Inferior parietal cortex (tissue), 1 donor: ENCODE data around the gene LYPLAL1.
"Not testable (repeated sequence)": the region's sequence is repeated elsewhere in the genome, so short reads cannot be mapped to it uniquely, and the experiment has no call there.

Source experiments
- DNase-seq: peaks from one replicate; pipeline ENCODE4 v3.0.0-alpha.2; 2016; ENCODE audit errors: extremely low spot score

Gene LYPLAL1

GRCh38 chr1:219215477-219215876 lies 41.8 kb downstream of the LYPLAL1 start:
- DNase-seq, result no peak

GRCh38 chr1:219220945-219221344 lies 47.3 kb downstream of the LYPLAL1 start:
- DNase-seq, result no peak

DNA sequence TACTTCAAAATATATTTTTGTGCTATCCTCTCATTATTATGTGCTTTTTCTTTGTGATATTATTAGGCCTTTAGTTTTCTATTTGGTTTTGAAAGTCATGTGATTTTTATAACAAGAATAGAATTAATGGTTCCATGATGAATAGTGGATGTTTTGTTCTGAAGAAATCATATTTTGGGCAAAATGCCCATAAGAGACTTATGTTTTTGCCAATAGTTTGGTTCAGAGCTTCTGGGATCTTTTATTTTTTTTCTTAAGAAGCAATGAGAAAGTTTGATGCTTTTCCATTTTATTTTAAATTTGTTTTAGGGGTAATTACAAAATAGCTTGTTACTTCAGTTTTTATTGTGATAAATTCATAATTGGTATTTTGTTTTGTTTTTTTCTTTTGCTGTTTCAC lies 49.8 kb downstream of the LYPLAL1 start:
- no peak for DNase-seq

- DNase-seq, result no peak
Measured at GRCh38 chr1:219226196-219226595, 52.5 kb downstream of the LYPLAL1 start.

DNA sequence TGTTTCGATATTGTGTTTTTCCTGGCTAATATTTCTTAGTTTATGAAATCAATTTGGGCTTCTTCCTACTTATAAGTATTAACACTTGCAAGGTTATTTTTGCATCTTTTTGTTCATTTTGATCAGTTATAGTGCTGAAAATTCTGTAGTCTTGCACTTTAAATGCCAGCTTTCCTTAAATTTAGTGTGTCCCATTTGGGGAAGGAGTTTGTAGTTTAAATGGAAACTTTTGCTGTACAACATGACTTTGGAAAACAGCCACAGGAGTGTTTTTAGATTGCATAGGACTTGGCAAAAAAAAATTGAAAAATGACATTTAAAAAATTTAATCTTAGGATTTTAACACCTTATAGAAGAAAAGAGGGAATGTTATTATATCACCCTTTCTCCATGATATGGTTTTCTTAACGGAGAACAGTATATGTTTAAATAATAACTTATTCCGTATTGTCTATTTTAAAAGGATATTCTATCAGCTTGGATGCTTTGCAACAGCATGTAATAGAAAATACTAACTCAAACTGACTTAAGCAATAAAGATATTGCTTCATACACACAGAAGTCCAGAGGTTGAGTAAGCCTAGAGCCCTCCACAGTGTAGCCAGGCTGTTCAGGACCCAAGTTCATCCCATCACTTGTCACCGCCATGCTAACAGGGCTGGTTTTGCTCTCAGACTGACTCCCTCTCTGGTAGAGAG lies 53.8 kb downstream of the LYPLAL1 start:
- no peak for DNase-seq

GRCh38 chr1:219228058-219228419 lies 54.4 kb downstream of the LYPLAL1 start:
- no peak for DNase-seq

DNA sequence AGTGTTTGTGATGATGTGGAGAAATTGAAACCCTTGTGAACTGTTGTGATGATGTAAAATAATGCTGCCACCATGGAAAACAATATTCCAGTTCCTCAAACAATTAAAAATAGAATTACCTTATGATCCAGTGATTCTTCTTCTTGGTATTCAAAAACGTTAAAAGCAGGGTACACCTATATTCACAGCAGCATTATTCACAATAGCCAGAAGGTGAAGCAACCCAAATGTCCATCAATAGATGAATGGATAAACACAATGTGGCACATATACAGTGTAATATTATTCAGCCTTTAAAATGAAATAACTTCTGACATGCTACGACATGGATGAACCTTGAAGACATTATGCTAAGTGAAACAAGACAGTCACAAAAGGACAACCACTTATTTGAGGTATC lies 59.2 kb downstream of the LYPLAL1 start:
- no peak for DNase-seq

- no peak for DNase-seq
Measured at GRCh38 chr1:219235903-219236481, 62.3 kb downstream of the LYPLAL1 start.

DNA sequence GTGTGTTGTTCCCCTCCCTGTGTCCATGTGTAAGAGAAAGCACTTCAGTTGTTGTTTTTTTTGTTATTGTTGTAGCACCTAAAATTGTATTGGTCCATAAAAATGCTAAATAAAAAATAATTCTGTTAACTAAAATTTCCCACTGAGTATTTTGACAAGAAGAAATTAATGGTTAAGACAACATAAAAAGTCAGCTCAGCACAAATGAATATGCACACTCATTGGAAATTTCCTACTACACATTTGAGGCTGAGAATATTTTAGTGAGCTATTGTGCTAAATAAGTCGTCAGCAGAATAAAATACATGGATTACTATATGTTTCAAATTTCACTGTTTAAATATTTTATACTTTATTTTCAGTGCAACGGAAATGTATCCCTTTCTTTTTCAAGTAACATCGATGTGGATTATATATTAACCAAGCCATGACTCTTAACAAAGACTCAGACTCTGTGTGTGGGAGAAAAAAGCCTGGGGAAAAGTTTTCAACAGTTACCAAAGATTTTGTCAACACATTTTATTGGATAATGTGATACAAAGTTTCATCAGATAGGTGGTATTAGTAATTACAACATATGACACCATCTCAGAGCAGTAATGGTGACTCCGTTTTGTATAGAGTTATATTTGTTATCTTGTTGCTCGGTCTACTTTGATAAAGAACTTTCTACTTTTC lies 63.4 kb downstream of the LYPLAL1 start:
- no peak for DNase-seq

DNA sequence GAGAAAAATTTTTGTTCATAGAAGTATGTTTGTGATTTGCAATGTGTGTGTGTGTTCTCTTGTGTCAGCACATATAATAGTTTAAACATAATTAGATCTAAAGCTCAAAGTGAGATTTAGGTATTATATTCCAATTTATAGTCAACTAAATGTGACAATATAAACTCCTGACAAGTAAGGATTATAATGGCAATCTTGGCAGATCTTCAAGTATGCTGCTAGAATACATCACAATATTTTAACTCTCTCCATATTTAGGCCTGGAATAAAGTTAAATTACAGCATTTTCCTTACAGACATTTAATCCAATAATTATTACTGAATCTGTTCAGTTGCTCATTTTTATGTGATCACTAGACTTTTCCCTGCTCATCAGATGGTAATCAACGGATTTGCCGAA lies 65.8 kb downstream of the LYPLAL1 start:
- DNase-seq, result no peak

- no peak for DNase-seq
Measured at GRCh38 chr1:219244864-219245263, 71.2 kb downstream of the LYPLAL1 start.

- DNase-seq, result no peak
Measured at GRCh38 chr1:219247441-219247840, 73.8 kb downstream of the LYPLAL1 start.

DNA sequence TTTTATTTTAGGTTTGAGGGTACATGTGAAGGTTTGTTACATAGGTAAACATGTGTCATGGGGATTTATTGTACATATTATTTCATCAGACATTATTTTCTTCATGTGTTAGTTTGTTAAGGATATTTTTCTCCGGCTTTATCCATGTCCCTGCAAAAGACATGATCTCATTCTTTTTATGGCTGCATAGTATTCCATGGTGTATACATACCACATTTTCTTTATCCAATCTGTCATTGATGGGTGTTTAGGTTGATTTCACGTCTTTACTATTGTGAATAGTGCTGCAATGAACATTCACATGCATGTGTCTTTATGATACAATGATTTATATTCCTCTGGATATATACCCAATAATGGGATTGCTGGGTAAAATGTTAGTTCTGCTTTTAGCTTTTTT lies 76.8 kb downstream of the LYPLAL1 start:
- not testable (repeated sequence) for DNase-seq

- DNase-seq, result no peak
Measured at GRCh38 chr1:219257751-219258150, 84.1 kb downstream of the LYPLAL1 start.

GRCh38 chr1:219261454-219261853 lies 87.8 kb downstream of the LYPLAL1 start:
- no peak for DNase-seq
